ENCODE results near the gene RAD51B.

DNA sequence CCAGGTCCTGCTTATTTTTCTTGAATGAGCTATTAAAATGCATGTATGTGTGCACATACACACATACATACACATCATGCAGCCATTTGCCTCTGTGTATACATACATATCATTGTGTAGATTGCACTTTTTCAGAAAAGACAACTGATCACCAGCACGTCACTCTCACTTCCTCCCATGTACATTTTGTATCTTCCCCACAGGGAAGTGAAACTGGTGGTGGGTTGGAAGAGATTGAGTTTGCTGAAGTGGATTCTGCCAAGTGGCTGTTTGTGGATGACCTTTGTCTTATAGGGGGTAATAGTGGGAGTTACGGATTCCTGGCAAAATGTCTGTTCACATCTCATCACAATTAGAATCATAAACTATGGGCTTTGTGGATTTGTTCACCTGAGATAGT, 448.6 kb downstream of the RAD51B start:
- TF ChIP-seq CTCF (IDR thresholded peaks at IDR 0.05; ENCODE audit: low read length) (no peak), EZH2 (optimal IDR thresholded peaks at IDR 0.05; ENCODE audit: low read depth, low read length) (no peak)
